ENCODE results near the gene EIPR1.

The EIPR1 gene

GRCh38 chr2:3343012-3343411 lies 34.6 kb downstream of the EIPR1 start:
- Histone ChIP-seq H3K14ac (ENCODE audit: low read length in 2 of 2) (no peak overlapping the region), H4K91ac (ENCODE audit: low read length) (no peak overlapping the region), H3K36me3 (ENCODE audit: control insufficient read depth in 1 of 2, insufficient read depth in 2 of 2, low read depth in 1 of 2, low read length in 2 of 2) (peaks cover 5 to 16% of the 10 kb centered on the region in 2 experiments), H4K8ac (ENCODE audit: low read length) (no peak overlapping the region), H3K23ac (ENCODE audit: low read length in 2 of 2) (peak overlapping the region in 1 of 2 experiments; percentile 37), H3K4me2 (ENCODE audit: low read length, poor library complexity, severe bottlenecking) (no peak overlapping the region), H2BK5ac (ENCODE audit: low read depth, low read length, poor library complexity, severe bottlenecking) (no peak overlapping the region), H2AK5ac (ENCODE audit: low read length, severe bottlenecking) (no peak overlapping the region), H3K79me1 (replicated peaks; ENCODE audit: low read length, poor library complexity, severe bottlenecking) (peaks cover 36% of the 10 kb centered on the region), H3K9ac (ENCODE audit: low read length) (no peak overlapping the region), H3K4ac (ENCODE audit: low read depth in 1 of 2, low read length in 2 of 2) (no peak overlapping the region), H3K27ac (ENCODE audit: low read length, poor library complexity, severe bottlenecking) (no peak overlapping the region), H2BK120ac (ENCODE audit: low read depth, low read length) (no peak overlapping the region), H2BK15ac (ENCODE audit: low read depth, poor library complexity, severe bottlenecking) (no peak overlapping the region), H3K27me3 (ENCODE audit: control insufficient read depth in 1 of 2, insufficient read depth in 1 of 2, low read length in 2 of 2) (no peaks in the 10 kb centered on the region), H3K4me3 (ENCODE audit: insufficient read depth in 1 of 2, low read depth in 1 of 2, low read length in 2 of 2) (no peak overlapping the region), H2AFZ (ENCODE audit: low read depth, low read length) (no peak overlapping the region), H3K9me3 (ENCODE audit: control insufficient read depth, low read length) (no peaks in the 10 kb centered on the region), H3K18ac (ENCODE audit: low read depth in 1 of 2, low read length in 2 of 2) (no peak overlapping the region), H3K4me1 (ENCODE audit: control insufficient read depth, insufficient read depth, low read depth, low read length) (peaks cover 4% of the 10 kb centered on the region), H2BK12ac (ENCODE audit: low read length in 2 of 2) (no peak overlapping the region)
- WGBS, result 97% methylated on average over 11 of the region's 11 CpGs
- DNase-seq, result no peak

DNA sequence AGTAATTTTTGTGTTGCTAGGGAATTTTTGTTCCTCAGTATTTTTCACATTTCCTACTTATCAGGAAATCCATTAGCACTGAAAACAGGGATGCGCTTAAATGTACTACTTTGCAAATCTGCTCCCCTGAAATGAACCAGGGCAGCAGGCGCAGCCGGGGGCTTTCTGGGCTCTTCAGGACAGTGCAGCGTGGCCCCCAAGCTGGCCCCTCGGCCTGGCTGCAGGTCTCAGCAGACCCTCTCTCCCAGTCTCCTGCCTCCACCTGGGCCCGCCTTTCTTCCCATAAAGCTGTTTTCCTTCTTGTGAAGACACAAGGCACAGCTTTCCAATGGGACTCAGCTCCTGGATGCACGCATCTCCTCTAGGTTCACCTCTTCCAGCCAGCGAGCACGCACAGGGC lies 35.3 kb downstream of the EIPR1 start:
- DNase-seq, result no peak
- no peak overlapping the region for H3K4me3 ChIP-seq (ENCODE audit: insufficient read depth in 1 of 2, low read depth in 1 of 2, low read length in 2 of 2)
- no peak overlapping the region for H3K14ac ChIP-seq (ENCODE audit: low read length in 2 of 2)
- no peak overlapping the region for H4K91ac ChIP-seq (ENCODE audit: low read length)
- H3K27me3 ChIP-seq (ENCODE audit: control insufficient read depth in 1 of 2, insufficient read depth in 1 of 2, low read length in 2 of 2), result no peaks in the 10 kb centered on the region
- H3K36me3 ChIP-seq (ENCODE audit: control insufficient read depth in 1 of 2, insufficient read depth in 2 of 2, low read depth in 1 of 2, low read length in 2 of 2), result peaks cover 12 to 16% of the 10 kb centered on the region in 2 experiments
- no peak overlapping the region for H3K23ac ChIP-seq (ENCODE audit: low read length in 2 of 2)
- H3K79me1 ChIP-seq (replicated peaks; ENCODE audit: low read length, poor library complexity, severe bottlenecking), result peaks cover 36% of the 10 kb centered on the region
- H3K18ac ChIP-seq (ENCODE audit: low read depth in 1 of 2, low read length in 2 of 2), result no peak overlapping the region
- WGBS, result 94% methylated on average over 9 of the region's 9 CpGs
- no peak overlapping the region for H3K4ac ChIP-seq (ENCODE audit: low read depth in 1 of 2, low read length in 2 of 2)
- H3K27ac ChIP-seq (ENCODE audit: low read length, poor library complexity, severe bottlenecking), result no peak overlapping the region
- no peak overlapping the region for H2AFZ ChIP-seq (ENCODE audit: low read depth, low read length)
- no peak overlapping the region for H2BK15ac ChIP-seq (ENCODE audit: low read depth, poor library complexity, severe bottlenecking)
- H2BK12ac ChIP-seq (ENCODE audit: low read length in 2 of 2), result no peak overlapping the region
- H3K4me2 ChIP-seq (ENCODE audit: low read length, poor library complexity, severe bottlenecking), result no peak overlapping the region
- H2BK5ac ChIP-seq (ENCODE audit: low read depth, low read length, poor library complexity, severe bottlenecking), result no peak overlapping the region
- H3K4me1 ChIP-seq (ENCODE audit: control insufficient read depth, insufficient read depth, low read depth, low read length), result peaks cover 4% of the 10 kb centered on the region
- no peak overlapping the region for H2AK5ac ChIP-seq (ENCODE audit: low read length, severe bottlenecking)
- H3K9ac ChIP-seq (ENCODE audit: low read length), result no peak overlapping the region
- no peaks in the 10 kb centered on the region for H3K9me3 ChIP-seq (ENCODE audit: control insufficient read depth, low read length)
- no peak overlapping the region for H2BK120ac ChIP-seq (ENCODE audit: low read depth, low read length)
- no peak overlapping the region for H4K8ac ChIP-seq (ENCODE audit: low read length)

GRCh38 chr2:3341336-3341735 lies 36.3 kb downstream of the EIPR1 start:
- Histone ChIP-seq H3K14ac (ENCODE audit: low read length in 2 of 2) (no peak overlapping the region), H3K4me1 (ENCODE audit: control insufficient read depth, insufficient read depth, low read depth, low read length) (peaks cover 4% of the 10 kb centered on the region), H3K9ac (ENCODE audit: low read length) (no peak overlapping the region), H3K4ac (ENCODE audit: low read depth in 1 of 2, low read length in 2 of 2) (no peak overlapping the region), H3K4me2 (ENCODE audit: low read length, poor library complexity, severe bottlenecking) (no peak overlapping the region), H4K91ac (ENCODE audit: low read length) (no peak overlapping the region), H2AK5ac (ENCODE audit: low read length, severe bottlenecking) (no peak overlapping the region), H3K4me3 (ENCODE audit: insufficient read depth in 1 of 2, low read depth in 1 of 2, low read length in 2 of 2) (no peak overlapping the region), H3K79me1 (replicated peaks; ENCODE audit: low read length, poor library complexity, severe bottlenecking) (peaks cover 36% of the 10 kb centered on the region), H2BK15ac (ENCODE audit: low read depth, poor library complexity, severe bottlenecking) (no peak overlapping the region), H3K9me3 (ENCODE audit: control insufficient read depth, low read length) (no peaks in the 10 kb centered on the region), H2BK12ac (ENCODE audit: low read length in 2 of 2) (no peak overlapping the region), H2AFZ (ENCODE audit: low read depth, low read length) (no peak overlapping the region), H2BK5ac (ENCODE audit: low read depth, low read length, poor library complexity, severe bottlenecking) (no peak overlapping the region), H2BK120ac (ENCODE audit: low read depth, low read length) (no peak overlapping the region), H4K8ac (ENCODE audit: low read length) (peak overlapping the region; percentile 35), H3K23ac (ENCODE audit: low read length in 2 of 2) (no peak overlapping the region), H3K27me3 (ENCODE audit: control insufficient read depth in 1 of 2, insufficient read depth in 1 of 2, low read length in 2 of 2) (no peaks in the 10 kb centered on the region), H3K27ac (ENCODE audit: low read length, poor library complexity, severe bottlenecking) (no peak overlapping the region), H3K36me3 (ENCODE audit: control insufficient read depth in 1 of 2, insufficient read depth in 2 of 2, low read depth in 1 of 2, low read length in 2 of 2) (peaks cover 13 to 18% of the 10 kb centered on the region in 2 experiments), H3K18ac (ENCODE audit: low read depth in 1 of 2, low read length in 2 of 2) (no peak overlapping the region)
- no peak for DNase-seq
- WGBS, result 99% methylated on average over 8 of the region's 8 CpGs

DNA sequence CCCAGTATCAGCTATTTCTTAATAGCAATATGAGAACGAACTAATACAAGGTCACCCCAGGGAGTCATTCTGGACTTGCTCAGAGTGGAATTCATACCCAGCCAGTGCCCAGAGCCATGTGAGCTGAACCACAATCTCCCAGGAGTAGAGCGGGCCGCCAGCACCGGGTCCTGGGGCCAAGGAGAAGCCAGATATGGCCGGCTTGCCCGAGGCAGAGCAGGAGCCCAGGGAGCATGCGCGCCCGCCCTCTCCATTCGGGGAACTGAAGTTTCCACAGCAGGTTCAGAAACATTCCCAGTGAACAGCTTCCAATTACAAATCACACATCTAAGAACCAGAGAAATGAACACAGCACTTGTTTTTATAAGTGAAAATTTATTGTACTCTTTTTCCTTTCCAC lies 37.5 kb downstream of the EIPR1 start:
- Histone ChIP-seq H2BK12ac (ENCODE audit: low read length in 2 of 2) (no peak overlapping the region), H2BK5ac (ENCODE audit: low read depth, low read length, poor library complexity, severe bottlenecking) (no peak overlapping the region), H3K14ac (ENCODE audit: low read length in 2 of 2) (no peak overlapping the region), H3K4me2 (ENCODE audit: low read length, poor library complexity, severe bottlenecking) (no peak overlapping the region), H3K23ac (ENCODE audit: low read length in 2 of 2) (no peak overlapping the region), H3K9me3 (ENCODE audit: control insufficient read depth, low read length) (no peaks in the 10 kb centered on the region), H2AFZ (ENCODE audit: low read depth, low read length) (no peak overlapping the region), H3K27me3 (ENCODE audit: control insufficient read depth in 1 of 2, insufficient read depth in 1 of 2, low read length in 2 of 2) (no peaks in the 10 kb centered on the region), H3K4me3 (ENCODE audit: insufficient read depth in 1 of 2, low read depth in 1 of 2, low read length in 2 of 2) (no peak overlapping the region), H2BK15ac (ENCODE audit: low read depth, poor library complexity, severe bottlenecking) (no peak overlapping the region), H3K9ac (ENCODE audit: low read length) (no peak overlapping the region), H3K18ac (ENCODE audit: low read depth in 1 of 2, low read length in 2 of 2) (no peak overlapping the region), H4K91ac (ENCODE audit: low read length) (no peak overlapping the region), H3K79me1 (replicated peaks; ENCODE audit: low read length, poor library complexity, severe bottlenecking) (peaks cover 33% of the 10 kb centered on the region), H2AK5ac (ENCODE audit: low read length, severe bottlenecking) (no peak overlapping the region), H3K36me3 (ENCODE audit: control insufficient read depth in 1 of 2, insufficient read depth in 2 of 2, low read depth in 1 of 2, low read length in 2 of 2) (peaks cover 15 to 26% of the 10 kb centered on the region in 2 experiments), H3K4ac (ENCODE audit: low read depth in 1 of 2, low read length in 2 of 2) (no peak overlapping the region), H4K8ac (ENCODE audit: low read length) (no peak overlapping the region), H3K27ac (ENCODE audit: low read length, poor library complexity, severe bottlenecking) (no peak overlapping the region), H2BK120ac (ENCODE audit: low read depth, low read length) (no peak overlapping the region), H3K4me1 (ENCODE audit: control insufficient read depth, insufficient read depth, low read depth, low read length) (peaks cover 4% of the 10 kb centered on the region)
- DNase-seq, result no peak
- 94% methylated on average over 8 of the region's 10 CpGs for WGBS
